ENCODE measurements around the gene EFNA5. TPM values are rescaled to one million over a fixed set of nuclear protein-coding genes. Genes with fewer than 3 reads are reported as not detected.

Gene EFNA5
- total RNA-seq, 3 donors from 2014 or later (not counting 1 experiment from before 2014, with no cell fraction given), result 2.2 to 8.1 (median 4.3) TPM

DNA sequence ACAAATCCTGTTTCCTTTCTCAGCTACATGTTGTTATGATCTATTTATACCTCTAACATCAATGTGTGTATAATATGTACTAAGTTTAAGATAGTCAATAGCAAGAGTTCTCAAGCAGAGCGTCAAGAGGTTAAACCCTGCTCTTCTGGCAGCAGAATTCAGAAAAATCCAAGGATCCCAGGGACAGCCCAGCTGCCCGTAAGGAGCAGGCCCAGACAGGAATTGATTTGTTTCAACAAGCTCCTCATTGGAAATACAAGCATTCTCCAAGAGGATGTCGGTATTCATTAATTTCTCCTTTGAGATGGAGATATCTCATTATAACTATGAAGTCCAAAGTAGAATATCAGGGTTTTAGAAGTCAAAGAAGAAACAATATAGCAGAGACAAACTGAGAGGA is 14.9 kb downstream of the EFNA5 start:
- Mint-ChIP-seq H3K9me3 (no peaks in the 10 kb centered on the region), H3K27me3 (ENCODE audit: low read depth in 2 of 2) (peaks cover 27 to 69% of the 10 kb centered on the region in 2 donors), H3K36me3 (no peaks in the 10 kb centered on the region), H3K27ac (no peak overlapping the region), H3K4me1 (no peaks in the 10 kb centered on the region), H3K4me3 (no peak overlapping the region)
- no peak overlapping the region for H3K27ac ChIP-seq (ENCODE audit: low read length)
- intact Hi-C loops (cut with micrococcal nuclease), result no loop called here
- H3K4me3 ChIP-seq (ENCODE audit: low read length), result no peak overlapping the region
- ATAC-seq, result no peak
- H3K27me3 ChIP-seq (ENCODE audit: control insufficient read depth, insufficient read depth, low read length), result peaks cover 14% of the 10 kb centered on the region
- no peak for TF ChIP-seq CTCF (IDR thresholded peaks at IDR 0.05)
- no peaks in the 10 kb centered on the region for H3K9me3 ChIP-seq (ENCODE audit: control insufficient read depth, insufficient read depth, low read length)
- WGBS (ENCODE audit: insufficient coverage), result 91% methylated on average over 3 of the region's 3 CpGs
- H3K4me1 ChIP-seq (ENCODE audit: control insufficient read depth, insufficient read depth, low read length), result no peaks in the 10 kb centered on the region
- no peaks in the 10 kb centered on the region for H3K36me3 ChIP-seq (ENCODE audit: control insufficient read depth, insufficient read depth, low read length)
- DNase-seq, result no peak

- Histone ChIP-seq H3K4me1 (ENCODE audit: control insufficient read depth, insufficient read depth, low read length) (no peaks in the 10 kb centered on the region), H3K27ac (ENCODE audit: low read length) (no peak overlapping the region), H3K4me3 (ENCODE audit: low read length) (no peak overlapping the region), H3K36me3 (ENCODE audit: control insufficient read depth, insufficient read depth, low read length) (no peaks in the 10 kb centered on the region), H3K9me3 (ENCODE audit: control insufficient read depth, insufficient read depth, low read length) (no peaks in the 10 kb centered on the region), H3K27me3 (ENCODE audit: control insufficient read depth, insufficient read depth, low read length) (peaks cover 12% of the 10 kb centered on the region)
- WGBS (ENCODE audit: insufficient coverage), result no CpG with 5 or more reads among the region's 1 CpG
- peaks cover 24 to 65% of the 10 kb centered on the region in 2 donors for H3K27me3 Mint-ChIP-seq (ENCODE audit: low read depth in 2 of 2)
- H3K4me1 Mint-ChIP-seq, result no peaks in the 10 kb centered on the region
- no peak for DNase-seq
- H3K4me3 Mint-ChIP-seq, result no peak overlapping the region
- no peak for ATAC-seq
- intact Hi-C loops (cut with micrococcal nuclease), result no loop called here
- no peak for TF ChIP-seq CTCF (IDR thresholded peaks at IDR 0.05)
- no peaks in the 10 kb centered on the region for H3K36me3 Mint-ChIP-seq
- H3K9me3 Mint-ChIP-seq, result no peaks in the 10 kb centered on the region
- H3K27ac Mint-ChIP-seq, result no peak overlapping the region
Measured at GRCh38 chr5:107654827-107655226, 15.9 kb downstream of the EFNA5 start.

DNA sequence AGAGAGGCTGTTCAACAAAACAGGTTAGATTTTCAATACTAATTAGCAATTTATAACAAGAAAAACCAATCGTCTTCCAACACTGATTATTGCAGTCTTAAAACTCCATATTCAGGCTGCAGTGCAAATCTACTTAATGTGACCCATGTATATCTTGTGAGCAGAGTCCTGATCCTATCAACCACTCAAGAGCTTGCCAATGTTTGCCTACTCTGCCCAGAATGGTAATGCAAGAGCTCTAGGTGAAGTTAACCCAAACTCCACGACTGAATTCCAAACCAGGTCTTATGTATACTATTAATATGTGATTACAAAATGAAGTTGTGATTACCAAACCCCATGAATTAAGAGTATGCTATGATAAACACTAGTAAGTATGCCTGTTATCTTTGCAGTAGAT is 17.1 kb downstream of the EFNA5 start:
- Mint-ChIP-seq H3K27ac (no peak overlapping the region), H3K27me3 (ENCODE audit: low read depth in 2 of 2) (peaks cover 21 to 58% of the 10 kb centered on the region in 2 donors), H3K4me3 (no peak overlapping the region), H3K9me3 (no peaks in the 10 kb centered on the region), H3K4me1 (no peaks in the 10 kb centered on the region), H3K36me3 (no peaks in the 10 kb centered on the region)
- Histone ChIP-seq H3K27me3 (ENCODE audit: control insufficient read depth, insufficient read depth, low read length) (peaks cover 9% of the 10 kb centered on the region), H3K4me1 (ENCODE audit: control insufficient read depth, insufficient read depth, low read length) (no peaks in the 10 kb centered on the region), H3K4me3 (ENCODE audit: low read length) (no peak overlapping the region), H3K36me3 (ENCODE audit: control insufficient read depth, insufficient read depth, low read length) (no peaks in the 10 kb centered on the region), H3K9me3 (ENCODE audit: control insufficient read depth, insufficient read depth, low read length) (no peaks in the 10 kb centered on the region), H3K27ac (ENCODE audit: low read length) (no peak overlapping the region)
- no peak for TF ChIP-seq CTCF (IDR thresholded peaks at IDR 0.05)
- WGBS (ENCODE audit: insufficient coverage), result 80% methylated on average over 1 of the region's 2 CpGs
- intact Hi-C loops (cut with micrococcal nuclease), result no loop called here
- no peak for ATAC-seq
- no peak for DNase-seq

DNA sequence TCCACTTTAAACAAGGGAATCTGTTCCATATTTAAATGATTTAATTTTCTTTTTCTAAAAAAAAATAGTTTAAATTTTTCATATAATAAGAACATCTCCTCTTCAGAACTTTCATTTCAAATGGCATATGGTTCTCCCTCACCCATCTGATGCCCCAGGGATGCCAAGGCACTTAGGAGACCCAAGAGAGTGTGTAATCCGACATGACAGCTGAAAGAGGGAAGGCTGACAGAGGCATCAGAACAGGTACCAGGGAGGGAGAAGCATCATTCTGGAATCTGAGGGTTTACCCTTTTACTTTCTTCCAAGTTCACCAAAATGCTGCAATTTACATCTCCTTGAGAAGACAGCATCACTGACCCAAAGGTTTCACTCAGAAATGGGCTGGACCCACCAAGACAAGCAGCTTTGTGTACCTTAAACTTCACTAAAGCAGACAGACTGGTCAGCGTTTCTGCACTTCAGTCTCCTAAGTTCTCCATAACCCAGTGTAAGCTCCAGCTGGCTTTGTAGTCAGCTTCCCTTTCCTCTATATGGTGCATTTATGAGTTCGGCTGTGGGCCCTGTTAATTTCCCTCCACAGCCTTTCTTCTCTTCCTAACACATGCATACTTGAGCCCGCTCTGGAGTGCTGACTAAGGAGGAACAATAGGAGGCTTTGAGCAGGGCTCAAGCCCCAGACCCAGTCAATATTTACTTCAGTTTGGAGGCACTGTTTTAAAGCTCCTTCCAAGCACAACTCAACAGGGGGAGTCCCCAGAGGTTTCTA is 17.7 kb downstream of the EFNA5 start:
- no peak overlapping the region for H3K4me3 ChIP-seq (ENCODE audit: low read length)
- Mint-ChIP-seq H3K9me3 (no peaks in the 10 kb centered on the region), H3K27ac (no peak overlapping the region), H3K36me3 (no peaks in the 10 kb centered on the region), H3K27me3 (ENCODE audit: low read depth in 2 of 2) (peaks cover 21 to 54% of the 10 kb centered on the region in 2 donors), H3K4me3 (no peak overlapping the region), H3K4me1 (no peaks in the 10 kb centered on the region)
- no peak overlapping the region for H3K27ac ChIP-seq (ENCODE audit: low read length)
- DNase-seq (no peak), ATAC-seq (no peak)
- H3K27me3 ChIP-seq (ENCODE audit: control insufficient read depth, insufficient read depth, low read length), result peaks cover 9% of the 10 kb centered on the region
- intact Hi-C loops (cut with micrococcal nuclease), result no loop called here
- H3K36me3 ChIP-seq (ENCODE audit: control insufficient read depth, insufficient read depth, low read length), result no peaks in the 10 kb centered on the region
- no peak for TF ChIP-seq CTCF (IDR thresholded peaks at IDR 0.05)
- 75% methylated on average over 3 of the region's 4 CpGs for WGBS (ENCODE audit: insufficient coverage)
- H3K4me1 ChIP-seq (ENCODE audit: control insufficient read depth, insufficient read depth, low read length), result no peaks in the 10 kb centered on the region
- no peaks in the 10 kb centered on the region for H3K9me3 ChIP-seq (ENCODE audit: control insufficient read depth, insufficient read depth, low read length)

Measured in natural killer cell (primary cell).